Caco-2 (cell line): Measurements from ENCODE around the gene SPTBN1. TPM values are rescaled to one million over a fixed set of nuclear protein-coding genes. Genes with fewer than 3 reads are reported as not detected.

Source experiments
- BruUV-seq: library from RNA; stranded (reverse); fragments of 400-500 nt; replicated peaks from 2 replicates; lab custom pipeline; 2021; lab: Mats Ljungman, UMichigan
- CTCF ChIA-PET: fragments of 300-600 bp; sonication (Branson Sonifier 250); formaldehyde crosslinking; loops from one replicate; lab custom pipeline; 2022; ENCODE audit warnings: antibody characterized with exemption; lab: Charles Lee
- POLR2A ChIA-PET: fragments of 300-600 bp; sonication (Branson Sonifier 250); formaldehyde crosslinking; loops from one replicate; lab custom pipeline; 2022; ENCODE audit warnings: antibody characterized with exemption; lab: Charles Lee
- DNase-seq, 2 experiments: peaks; one replicate each; pipeline versions ENCODE4 v3.0.0 to v3.0.0-alpha.2; 2020 to 2022
- H3K27me3 ChIP-seq: replicated peaks from 2 replicates; pipeline ENCODE4 v1.6.0; 2011; ENCODE audit warnings: low read length; ENCODE audit not compliant: control insufficient read depth, insufficient read depth
- H3K36me3 ChIP-seq: 2 replicates; pipeline ENCODE4 v1.5.1; 2011; ENCODE audit warnings: low read length; ENCODE audit not compliant: control insufficient read depth, insufficient read depth
- H3K4me1 ChIP-seq: fragments of 250-450 bp; sonication (Bioruptor Pico); 2 replicates; pipeline ENCODE4 v1.5.1; 2020; ENCODE audit warnings: mild to moderate bottlenecking
- H3K4me3 ChIP-seq: 2 replicates; pipeline ENCODE4 v1.5.1; 2011; ENCODE audit warnings: low read depth, mild to moderate bottlenecking, control low read depth, low read length
- H3K9me3 ChIP-seq: fragments of 250-450 bp; sonication (Bioruptor Pico); 2 replicates; pipeline ENCODE4 v1.5.1; 2020; ENCODE audit warnings: mild to moderate bottlenecking, moderate library complexity
- H3K27ac Mint-ChIP-seq: one replicate; pipeline ENCODE4 v1.8.0; 2022; ENCODE audit warnings: mixed read lengths; ENCODE audit not compliant: unreplicated experiment
- H3K27me3 Mint-ChIP-seq: one replicate; pipeline ENCODE4 v1.8.0; 2022; ENCODE audit warnings: mixed read lengths; ENCODE audit not compliant: insufficient read depth, unreplicated experiment
- H3K36me3 Mint-ChIP-seq: one replicate; pipeline ENCODE4 v1.8.0; 2022; ENCODE audit warnings: mild to moderate bottlenecking, mixed read lengths; ENCODE audit not compliant: insufficient read depth, unreplicated experiment
- H3K4me1 Mint-ChIP-seq: one replicate; pipeline ENCODE4 v1.8.0; 2022; ENCODE audit warnings: low read depth, mixed read lengths; ENCODE audit not compliant: unreplicated experiment
- H3K4me3 Mint-ChIP-seq: one replicate; pipeline ENCODE4 v1.8.0; 2022; ENCODE audit warnings: mild to moderate bottlenecking, moderate library complexity, mixed read lengths; ENCODE audit not compliant: unreplicated experiment
- H3K9me3 Mint-ChIP-seq: one replicate; pipeline ENCODE4 v1.8.0; 2022; ENCODE audit warnings: mixed read lengths; ENCODE audit not compliant: unreplicated experiment
- CTCF ChIP-seq, 2 experiments: fragments of 200-600 bp in 1 of 2; IDR thresholded peaks; 1 replicate in 1 of 2; 2 replicates in 1 of 2; pipeline versions ENCODE4 v1.5.1 to v1.8.0; 2011 to 2022; ENCODE audit warnings: antibody characterized with exemption in 1 of 2, control low read depth in 1 of 2, inconsistent platforms in 1 of 2, low read depth in 1 of 2, low read length in 1 of 2, mild to moderate bottlenecking in 1 of 2, moderate library complexity in 1 of 2; ENCODE audit not compliant: insufficient read depth in 1 of 2, severe bottlenecking in 1 of 2, unreplicated experiment in 1 of 2
- intact Hi-C: fragments of 100-400 bp; cut with micrococcal nuclease; formaldehyde crosslinking; loops from one replicate; pipeline ENCODE4 v1.10.0; 2022; ENCODE audit not compliant: unreplicated experiment
- total RNA-seq: library from RNA; stranded (reverse); gene quantifications from 2 replicates; pipeline ENCODE4 v1.2.3, GENCODE V29; 2022

The SPTBN1 gene
- total RNA-seq, 1 experiment from 2014 or later, result 361 TPM

- CTCF ChIA-PET, result interaction anchor here (0.5 kb wide), 1 partner anchor 25 kb away, joined by 4 read pairs; no protein-coding TSS in a partner anchor
- H3K36me3 Mint-ChIP-seq, result peaks cover 65% of the 10 kb centered on the region
- no peaks in the 10 kb centered on the region for H3K27me3 Mint-ChIP-seq
- no TSS peak for BruUV-seq
- no peaks in the 10 kb centered on the region for H3K9me3 ChIP-seq
- POLR2A ChIA-PET, result no interaction called here
- no peak for TF ChIP-seq CTCF (IDR thresholded peaks at IDR 0.05; ENCODE audit: insufficient read depth in 1 of 2, low read depth in 1 of 2, low read length in 1 of 2, severe bottlenecking in 1 of 2, unreplicated experiment in 1 of 2)
- peaks cover 40% of the 10 kb centered on the region for H3K4me1 Mint-ChIP-seq
- no peaks in the 10 kb centered on the region for H3K36me3 ChIP-seq
- no peak overlapping the region for H3K4me3 Mint-ChIP-seq
- H3K9me3 Mint-ChIP-seq, result no peaks in the 10 kb centered on the region
- no peak overlapping the region for H3K27ac Mint-ChIP-seq
- no peak overlapping the region for H3K4me3 ChIP-seq
- intact Hi-C loops, result no loop called here
- no peak for DNase-seq
- no peaks in the 10 kb centered on the region for H3K27me3 ChIP-seq
- peaks cover 32% of the 10 kb centered on the region for H3K4me1 ChIP-seq
These were observed 129.1 kb downstream of the SPTBN1 start for GRCh38 chr2:54585136-54585733.

GRCh38 chr2:54586062-54586461, 129.9 kb downstream of the SPTBN1 start:
- H3K4me3 ChIP-seq, result no peak overlapping the region
- Mint-ChIP-seq H3K27me3 (no peaks in the 10 kb centered on the region), H3K4me1 (peaks cover 47% of the 10 kb centered on the region), H3K36me3 (peaks cover 68% of the 10 kb centered on the region), H3K27ac (no peak overlapping the region), H3K9me3 (no peaks in the 10 kb centered on the region), H3K4me3 (no peak overlapping the region)
- ChIA-PET POLR2A (no interaction called here), CTCF (no interaction called here)
- TF ChIP-seq CTCF (IDR thresholded peaks at IDR 0.05; ENCODE audit: insufficient read depth in 1 of 2, low read depth in 1 of 2, low read length in 1 of 2, severe bottlenecking in 1 of 2, unreplicated experiment in 1 of 2), result no peak
- no peaks in the 10 kb centered on the region for H3K27me3 ChIP-seq
- no TSS peak for BruUV-seq
- H3K9me3 ChIP-seq, result no peaks in the 10 kb centered on the region
- H3K4me1 ChIP-seq, result peaks cover 34% of the 10 kb centered on the region
- DNase-seq, result no peak
- intact Hi-C loops, result no loop called here
- H3K36me3 ChIP-seq, result no peaks in the 10 kb centered on the region

- no peak for DNase-seq
- ChIA-PET CTCF (no interaction called here), POLR2A (no interaction called here)
- intact Hi-C loops, result no loop called here
- Histone ChIP-seq H3K27me3 (no peaks in the 10 kb centered on the region), H3K9me3 (no peaks in the 10 kb centered on the region), H3K4me3 (no peak overlapping the region), H3K36me3 (no peaks in the 10 kb centered on the region), H3K4me1 (peaks cover 34% of the 10 kb centered on the region)
- Mint-ChIP-seq H3K9me3 (no peaks in the 10 kb centered on the region), H3K4me3 (no peak overlapping the region), H3K4me1 (peaks cover 51% of the 10 kb centered on the region), H3K27ac (no peak overlapping the region), H3K36me3 (peaks cover 69% of the 10 kb centered on the region), H3K27me3 (no peaks in the 10 kb centered on the region)
- no TSS peak for BruUV-seq
- no peak for TF ChIP-seq CTCF (IDR thresholded peaks at IDR 0.05; ENCODE audit: insufficient read depth in 1 of 2, low read depth in 1 of 2, low read length in 1 of 2, severe bottlenecking in 1 of 2, unreplicated experiment in 1 of 2)
These were observed 130.4 kb downstream of the SPTBN1 start for GRCh38 chr2:54586494-54586893.
